ENCODE results near the gene ACKR2. TPM values are rescaled to one million over a fixed set of nuclear protein-coding genes. Genes with fewer than 3 reads are reported as not detected.
A peak's percentile ranks its signal among the peaks of the same experiment; 100 is the strongest.
"Not testable (repeated sequence)": the region's sequence is repeated elsewhere in the genome, so short reads cannot be mapped to it uniquely, and the experiment has no call there.

ACKR2 gene
- total RNA-seq, 1 donor from 2014 or later, result 0.41 TPM

DNA sequence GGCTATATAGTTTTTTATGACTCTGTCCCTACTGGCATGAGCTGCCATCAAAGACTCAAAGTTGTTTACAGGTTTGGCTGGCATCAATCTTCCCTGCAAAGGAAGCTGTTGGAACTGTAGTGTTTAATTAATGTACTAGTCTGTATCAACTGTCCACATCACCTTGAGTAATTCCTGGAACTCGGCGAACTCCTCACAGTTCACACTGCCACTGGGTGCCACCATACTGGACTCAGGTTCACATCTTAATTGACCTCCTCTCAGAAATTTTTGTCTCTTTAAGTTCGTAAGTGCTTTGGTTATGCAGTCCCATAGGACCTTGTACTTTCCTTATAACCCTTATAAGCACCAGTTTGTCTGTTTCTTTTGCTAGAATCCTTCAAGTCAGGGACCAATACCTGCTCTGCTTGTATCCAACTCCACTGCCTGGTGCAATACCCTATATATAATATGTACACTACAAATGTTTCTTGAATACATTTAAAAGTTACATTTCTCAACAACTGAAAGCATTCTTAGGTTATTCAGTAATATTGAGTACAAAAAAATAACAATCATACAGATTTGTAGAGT is 8.1 kb upstream of the ACKR2 start:
- no peak for DNase-seq (ENCODE audit: extremely low read depth, low read depth, low spot score)

DNA sequence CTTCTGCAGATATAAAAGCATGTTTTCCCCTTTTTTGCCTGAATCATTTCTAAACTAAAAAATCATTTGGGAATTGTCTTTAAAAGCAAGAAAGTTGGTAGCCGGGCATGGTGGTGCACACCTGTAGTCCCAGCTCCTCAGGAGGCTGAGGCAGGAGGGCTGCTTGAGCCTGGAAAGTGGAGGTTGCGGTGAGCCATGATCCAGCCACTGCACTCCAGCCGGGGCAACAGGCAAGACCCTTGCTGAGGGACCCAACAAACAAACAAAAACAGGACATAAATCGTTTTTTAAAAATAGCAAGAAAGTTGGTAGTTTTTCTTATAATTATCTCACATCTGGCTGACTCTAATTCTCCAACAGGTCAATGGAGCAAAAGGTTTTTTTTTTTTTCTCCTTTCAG is 7.5 kb upstream of the ACKR2 start:
- no peak for DNase-seq (ENCODE audit: extremely low read depth, low read depth, low spot score)

DNA sequence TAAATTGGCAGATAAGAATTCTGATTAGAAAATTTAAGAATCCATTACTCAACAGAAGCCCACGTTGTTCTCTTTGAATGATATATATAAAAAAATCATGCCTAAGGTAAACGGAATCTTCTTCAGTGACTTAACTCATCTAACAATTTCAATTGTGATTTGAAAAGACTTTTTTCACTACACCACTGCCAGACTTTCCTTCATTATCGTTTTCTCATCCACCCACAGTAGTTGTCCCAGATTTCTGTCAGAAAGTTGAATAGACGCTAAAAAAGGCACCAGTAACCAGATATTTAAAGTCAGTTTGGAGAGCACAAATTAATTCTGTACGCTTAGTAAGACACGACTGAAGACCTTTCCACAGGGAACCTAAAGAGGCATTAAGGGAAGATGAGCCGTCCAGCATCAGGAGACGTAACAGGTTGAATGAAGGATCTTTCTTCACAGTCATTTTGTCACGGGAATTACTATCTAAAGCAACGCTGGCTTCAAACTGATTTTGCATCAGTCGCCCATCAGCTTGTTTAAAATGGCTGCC is 6.3 kb upstream of the ACKR2 start:
- no peak for DNase-seq (ENCODE audit: extremely low read depth, low read depth, low spot score)

DNA sequence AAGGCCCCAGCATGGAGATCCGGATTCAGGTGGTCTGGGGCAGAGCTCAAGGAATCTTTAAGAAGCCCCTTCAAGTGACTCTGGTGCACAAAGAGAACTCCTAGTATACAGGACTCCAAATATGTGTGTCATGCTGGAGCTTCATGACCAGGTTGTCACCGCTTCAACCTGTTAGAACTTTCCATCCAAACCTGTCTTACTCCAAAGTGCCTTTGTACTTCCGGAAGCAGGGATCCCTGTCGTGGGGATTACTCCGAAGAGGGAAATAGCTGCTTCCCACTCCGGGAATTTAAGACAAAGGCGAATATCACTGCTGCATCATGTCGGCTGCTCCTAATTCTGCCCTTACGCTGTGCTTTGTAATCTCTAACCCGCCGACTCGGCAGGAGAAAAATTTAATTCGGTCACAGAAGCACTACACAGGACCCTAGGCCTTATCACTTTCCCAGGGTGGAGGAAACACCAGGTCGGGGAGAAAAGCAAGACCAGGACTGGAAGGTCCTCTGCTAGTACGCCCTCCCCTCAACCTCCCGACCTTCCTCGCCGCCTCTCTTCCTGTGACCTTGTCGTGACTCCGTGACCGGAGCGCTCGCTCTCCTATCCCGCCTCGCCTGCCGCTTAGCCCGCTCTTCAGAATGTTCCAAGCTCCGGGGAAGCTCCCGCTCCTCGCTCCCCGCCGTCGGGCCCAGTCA is 5.7 kb upstream of the ACKR2 start:
- no peak for DNase-seq (ENCODE audit: extremely low read depth, low read depth, low spot score)

DNA sequence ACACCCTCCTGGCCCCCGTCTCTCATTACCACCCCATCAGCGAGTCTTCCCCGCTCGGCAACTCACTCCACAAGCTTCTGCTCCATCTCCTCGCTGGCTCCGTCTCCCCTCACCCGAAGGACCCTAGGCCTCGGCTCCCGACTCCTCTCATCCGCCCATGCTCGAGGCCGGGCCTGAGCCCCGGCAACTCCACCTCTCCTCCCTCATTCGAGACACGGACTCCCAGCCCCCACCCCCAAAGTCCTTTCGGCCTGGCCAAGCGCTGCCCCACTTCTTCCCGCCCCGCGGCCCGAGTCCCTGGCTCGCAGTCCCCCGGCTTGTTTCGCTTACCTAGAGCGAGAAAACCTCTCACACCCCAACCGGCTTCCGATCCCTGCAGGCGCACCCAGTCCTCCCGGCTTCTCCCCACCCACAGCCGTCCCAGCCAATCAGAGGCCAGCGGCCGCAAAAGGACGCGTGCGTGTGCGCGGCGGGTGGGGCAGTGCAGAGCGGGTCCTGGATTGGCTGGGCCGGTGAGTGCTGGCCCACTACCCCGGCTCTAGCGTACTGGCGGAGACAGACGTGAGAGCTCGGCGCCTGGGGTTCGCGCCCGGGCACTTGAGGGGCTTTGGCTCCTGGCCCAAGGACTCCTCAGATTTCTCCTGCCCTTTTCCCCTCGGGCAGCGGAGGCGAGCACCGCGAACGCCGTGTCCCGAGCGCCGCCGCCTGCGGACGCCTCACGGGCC is 5.0 kb upstream of the ACKR2 start, which contains the start of gene HIGD1A:
Gene HIGD1A (minus strand): TSS at position 385 of the 725 bp plus-strand sequence. CDS start 10,237 bp downstream, outside the sequence.
- peak; percentile 33 for DNase-seq (ENCODE audit: extremely low read depth, low read depth, low spot score)

DNA sequence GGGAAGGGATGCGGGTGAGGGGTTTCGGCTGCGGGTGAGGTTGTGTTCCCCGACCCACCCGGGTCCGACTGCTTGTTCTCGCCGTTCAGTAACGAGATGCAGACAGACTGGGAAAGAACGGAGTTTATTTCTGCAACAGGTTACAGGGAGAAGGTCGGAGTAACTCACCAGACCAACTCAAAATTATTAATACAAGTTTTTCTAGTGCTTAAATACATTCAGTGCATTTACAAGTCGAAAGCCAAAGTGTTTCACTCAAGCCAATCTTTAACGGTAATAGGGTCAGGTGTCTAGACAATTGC is 4.5 kb upstream of the ACKR2 start:
- DNase-seq (ENCODE audit: extremely low read depth, low read depth, low spot score), result no peak

DNA sequence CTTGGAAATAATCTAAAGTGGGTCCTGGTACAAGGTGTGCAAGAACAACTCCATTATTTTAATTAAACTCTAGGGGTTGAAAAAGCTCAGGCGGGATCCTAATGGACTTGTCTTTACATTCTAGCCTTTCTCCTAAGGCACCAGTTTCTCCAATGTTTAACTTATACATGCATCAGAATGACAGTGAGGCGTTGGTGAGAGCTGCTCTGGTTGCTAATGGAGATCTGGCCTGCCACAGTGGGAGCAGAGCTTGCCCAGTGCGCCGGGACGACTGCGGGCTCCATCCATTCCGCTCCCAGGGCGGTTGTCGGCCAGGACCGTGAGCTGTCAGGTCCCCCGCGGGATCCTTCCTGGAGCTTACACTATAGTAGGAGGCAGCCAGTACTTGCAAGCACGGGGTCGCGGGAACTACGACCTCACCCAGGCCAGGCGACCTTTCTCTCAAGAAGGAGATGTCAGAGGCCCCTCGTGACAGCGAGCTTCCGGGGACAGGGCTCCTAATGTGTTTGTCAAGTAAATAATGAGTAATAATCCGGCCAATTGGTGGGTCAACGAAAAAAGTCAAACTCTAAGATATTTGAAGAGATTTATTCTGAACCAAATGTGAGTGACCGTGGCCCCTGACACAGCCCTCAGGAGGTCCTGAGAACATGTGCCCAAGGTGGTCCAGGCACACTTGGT is 4.0 kb upstream of the ACKR2 start:
- no peak for DNase-seq (ENCODE audit: extremely low read depth, low read depth, low spot score)

DNA sequence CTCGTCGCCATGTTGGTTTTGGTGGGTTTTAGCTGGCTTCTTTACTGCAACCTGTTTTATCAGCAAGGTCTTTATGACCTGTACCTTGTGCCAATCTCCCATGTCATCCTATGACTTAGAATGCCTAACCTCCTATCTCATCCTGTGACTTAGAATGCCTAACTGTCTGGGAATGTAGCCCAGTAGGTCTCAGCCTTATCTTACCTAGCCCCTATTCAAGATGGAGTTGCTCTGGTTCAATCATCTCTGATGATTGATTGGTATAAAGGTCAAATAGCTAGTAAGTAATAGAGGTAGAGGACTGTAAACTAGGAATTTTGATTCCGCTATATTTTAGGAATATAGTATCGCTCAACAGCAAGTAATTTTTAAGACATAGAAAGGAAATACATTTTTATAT is 1.3 kb upstream of the ACKR2 start:
- no peak for DNase-seq (ENCODE audit: extremely low read depth, low read depth, low spot score)

DNA sequence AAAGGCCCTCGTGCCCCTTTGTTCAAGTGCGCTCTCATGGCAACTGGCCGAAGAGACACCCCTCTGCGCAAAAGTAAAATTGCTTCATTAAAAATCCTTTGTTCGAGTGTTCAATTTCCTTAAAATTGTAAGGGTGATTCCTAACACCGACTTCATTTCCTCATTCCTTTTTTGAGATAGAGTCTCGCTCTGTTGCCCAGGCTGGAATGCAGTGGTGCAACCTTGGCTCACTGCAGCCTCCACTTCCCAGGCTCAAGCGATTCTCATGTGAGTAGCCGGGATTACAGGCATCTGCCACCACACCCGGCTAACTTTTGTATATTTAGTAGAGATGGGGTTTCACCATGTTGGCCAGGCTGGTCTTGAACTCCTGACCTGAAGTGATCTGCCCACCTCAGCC is 1.5 kb downstream of the ACKR2 start:
- DNase-seq (ENCODE audit: extremely low read depth, low read depth, low spot score), result not testable (repeated sequence)

DNA sequence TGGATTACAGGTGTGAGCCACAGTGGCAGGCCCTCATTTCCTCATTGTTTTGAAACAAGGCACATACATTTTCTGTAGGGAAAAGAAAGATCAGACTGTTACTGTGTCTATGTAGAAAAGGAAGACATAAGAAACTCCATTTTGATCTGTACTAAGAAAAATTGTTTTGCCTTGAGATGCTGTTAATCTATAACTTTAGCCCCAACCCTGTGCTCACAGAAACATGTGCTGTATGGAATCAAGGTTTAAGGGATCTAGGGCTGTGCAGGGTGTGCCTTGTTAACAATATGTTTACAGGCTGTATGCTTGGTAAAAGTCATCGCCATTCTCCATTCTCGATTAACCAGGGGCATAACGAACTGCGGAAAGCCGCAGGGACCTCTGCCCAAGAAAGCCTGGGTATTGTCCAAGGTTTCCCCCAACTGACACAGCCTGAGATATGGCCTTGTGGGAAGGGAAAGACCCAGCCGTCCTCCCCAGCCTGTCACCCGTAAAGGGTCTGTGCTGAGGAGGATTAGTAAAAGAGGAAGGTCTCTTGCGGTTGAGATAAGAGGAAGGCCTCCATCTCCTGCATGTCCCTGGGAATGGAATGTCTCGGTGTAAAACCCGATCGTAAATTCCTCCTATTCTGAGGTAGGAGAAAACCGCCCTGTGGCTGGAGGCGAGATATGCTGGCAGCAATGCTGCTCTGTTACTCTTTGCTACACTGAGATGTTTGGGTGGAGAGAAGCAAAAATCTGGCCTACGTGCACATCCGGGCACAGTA is 2.1 kb downstream of the ACKR2 start:
- DNase-seq (ENCODE audit: extremely low read depth, low read depth, low spot score), result not testable (repeated sequence)

DNA sequence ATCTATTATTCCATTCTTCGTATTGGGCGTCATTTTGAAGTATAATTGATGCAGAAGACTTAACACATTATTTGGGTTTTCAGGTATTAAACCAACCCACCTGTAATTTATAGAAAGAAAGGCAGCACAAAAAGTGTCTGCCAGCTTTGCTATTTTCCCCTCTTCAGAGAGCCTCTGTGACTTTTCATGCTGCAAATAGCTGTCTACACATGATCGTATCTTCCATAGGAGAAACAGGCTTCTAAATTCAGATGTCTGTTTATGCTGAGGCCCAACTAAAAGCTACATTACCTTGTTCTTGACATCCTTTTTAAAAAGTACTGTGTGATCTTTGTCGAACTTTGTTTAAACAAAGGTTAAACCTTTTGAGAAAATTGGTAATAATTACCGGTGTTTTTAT is 5.0 kb downstream of the ACKR2 start:
- no peak for DNase-seq (ENCODE audit: extremely low read depth, low read depth, low spot score)

DNA sequence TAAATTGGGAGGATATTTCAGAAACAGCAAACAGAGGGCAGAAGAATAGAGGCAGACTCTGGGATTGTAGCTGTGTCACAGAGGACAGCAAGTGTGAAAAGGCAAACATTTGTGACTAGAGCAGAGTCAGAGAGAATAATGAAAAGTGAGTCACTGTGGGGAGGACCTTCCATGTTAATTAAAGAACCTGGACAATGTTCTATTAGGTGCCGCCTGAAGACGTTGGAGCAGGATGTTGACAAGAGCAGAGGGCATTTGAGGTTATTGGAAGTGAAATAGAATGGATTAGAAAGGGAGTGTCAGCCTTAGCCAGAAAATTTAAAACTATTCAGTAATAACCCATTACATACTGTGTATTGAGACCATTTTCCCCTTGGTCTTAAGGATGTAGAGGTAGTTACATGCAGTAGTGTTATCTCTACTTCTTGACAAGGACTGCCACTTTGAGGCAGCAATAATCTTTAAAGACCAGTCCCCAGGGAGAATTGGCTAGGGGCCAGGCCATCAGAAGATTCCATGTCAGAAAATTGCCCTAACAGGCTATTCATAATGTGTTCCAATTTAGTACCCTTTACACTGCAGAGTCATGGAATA is 5.8 kb downstream of the ACKR2 start:
- no peak for DNase-seq (ENCODE audit: extremely low read depth, low read depth, low spot score)

DNA sequence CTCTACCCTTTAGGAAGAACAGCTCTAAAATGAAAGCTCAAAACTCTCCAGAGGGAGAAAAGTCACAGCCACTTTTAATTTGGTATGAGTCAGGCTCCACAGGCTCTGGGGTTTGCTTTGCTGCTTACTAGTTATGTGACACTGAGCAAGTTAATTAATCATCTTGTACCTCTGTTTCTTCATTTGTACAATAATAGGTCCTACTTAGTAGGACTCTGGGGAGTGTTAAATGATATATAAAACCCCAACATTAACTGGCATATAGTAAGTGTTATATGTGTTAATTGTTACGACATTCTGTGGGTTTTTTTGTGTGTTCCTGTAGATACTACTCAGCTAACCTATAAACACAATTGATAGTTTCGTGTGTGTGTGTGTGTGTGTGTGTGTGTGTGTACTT is 6.6 kb downstream of the ACKR2 start:
- DNase-seq (ENCODE audit: extremely low read depth, low read depth, low spot score), result no peak

DNA sequence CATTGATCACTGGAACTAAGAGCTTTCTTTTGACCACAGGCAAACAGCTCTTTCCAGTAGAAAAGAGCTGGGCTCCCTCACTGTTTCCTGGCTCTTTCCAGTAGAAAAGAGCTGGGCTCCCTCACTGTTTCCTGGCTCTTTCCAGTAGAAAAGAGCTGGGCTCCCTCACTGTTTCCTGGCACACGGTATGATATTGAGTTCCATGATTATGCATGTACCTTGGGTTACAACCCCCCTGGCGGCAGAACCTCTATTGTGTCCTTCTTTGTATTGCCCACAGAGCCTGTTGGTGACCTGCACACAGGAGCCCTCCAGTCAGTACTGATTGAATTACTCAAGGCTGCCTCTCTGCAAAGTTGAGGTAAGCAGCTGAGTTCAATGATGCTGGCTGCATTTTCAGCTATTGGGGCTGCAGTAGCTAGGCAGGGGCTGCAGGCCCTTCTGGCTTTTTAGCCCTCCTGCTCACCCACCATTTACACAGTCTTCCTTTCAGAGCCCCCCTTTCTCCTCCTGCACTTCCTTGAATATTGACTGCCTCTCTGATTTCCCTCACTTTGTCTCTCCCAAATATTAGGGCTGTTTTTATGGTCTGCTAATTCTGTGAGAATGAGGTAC is 10.2 kb downstream of the ACKR2 start:
- no peak for DNase-seq (ENCODE audit: extremely low read depth, low read depth, low spot score)

DNA sequence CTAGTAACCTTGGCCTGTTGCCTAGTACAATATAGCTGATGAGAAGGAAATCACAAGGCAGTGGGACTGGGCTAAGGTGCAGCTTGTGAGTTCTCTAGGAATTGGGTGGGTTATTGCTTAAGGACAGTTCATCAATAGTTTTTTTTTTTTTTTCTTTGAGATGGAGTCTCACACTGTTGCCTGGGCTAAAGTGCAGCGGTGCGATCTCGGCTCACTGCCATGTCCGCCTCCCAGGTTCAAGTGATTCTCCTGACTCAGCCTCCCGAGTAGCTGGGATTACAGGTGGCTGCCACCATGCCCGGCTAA is 11.5 kb downstream of the ACKR2 start:
- no peak for DNase-seq (ENCODE audit: extremely low read depth, low read depth, low spot score)

DNA sequence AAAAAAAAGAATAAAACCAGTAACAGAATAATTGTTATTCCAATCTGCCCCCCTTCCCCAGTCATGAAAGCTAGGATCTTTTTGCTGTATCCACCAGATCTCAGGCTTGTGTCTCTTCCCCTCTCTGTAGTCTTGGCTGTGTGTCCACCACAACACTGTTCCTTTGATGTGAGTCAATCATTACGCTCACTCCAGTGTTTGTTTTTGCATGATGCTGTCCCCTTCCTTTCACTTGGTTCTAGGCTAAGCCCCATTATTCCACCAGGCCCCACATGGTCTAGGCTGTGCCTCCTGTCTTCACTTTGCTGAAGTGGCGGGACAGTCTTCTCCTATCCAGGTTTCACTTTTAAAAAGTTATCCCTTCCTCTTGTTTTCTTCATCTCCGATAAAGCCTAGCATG is 13.6 kb downstream of the ACKR2 start:
- no peak for DNase-seq (ENCODE audit: extremely low read depth, low read depth, low spot score)

DNA sequence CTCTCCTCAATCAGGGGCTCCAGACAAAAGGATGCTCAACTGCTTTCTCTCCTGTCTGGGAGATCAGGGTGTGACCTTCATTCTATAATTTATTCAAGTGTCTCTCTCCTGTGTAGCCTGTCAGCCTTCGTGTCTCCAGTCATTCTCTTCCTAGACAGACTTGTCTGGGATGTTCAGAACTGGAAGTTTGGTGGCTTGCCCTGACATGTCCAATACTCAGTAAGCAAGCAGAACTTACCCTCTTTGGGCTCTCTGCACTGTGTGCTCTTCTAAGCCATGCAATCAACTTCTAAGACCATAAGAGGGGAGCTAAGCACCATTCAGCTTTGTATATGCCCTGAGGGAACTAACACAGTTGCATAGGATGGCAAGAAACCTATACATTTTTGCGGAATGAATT is 14.1 kb downstream of the ACKR2 start:
- DNase-seq (ENCODE audit: extremely low read depth, low read depth, low spot score), result no peak

DNA sequence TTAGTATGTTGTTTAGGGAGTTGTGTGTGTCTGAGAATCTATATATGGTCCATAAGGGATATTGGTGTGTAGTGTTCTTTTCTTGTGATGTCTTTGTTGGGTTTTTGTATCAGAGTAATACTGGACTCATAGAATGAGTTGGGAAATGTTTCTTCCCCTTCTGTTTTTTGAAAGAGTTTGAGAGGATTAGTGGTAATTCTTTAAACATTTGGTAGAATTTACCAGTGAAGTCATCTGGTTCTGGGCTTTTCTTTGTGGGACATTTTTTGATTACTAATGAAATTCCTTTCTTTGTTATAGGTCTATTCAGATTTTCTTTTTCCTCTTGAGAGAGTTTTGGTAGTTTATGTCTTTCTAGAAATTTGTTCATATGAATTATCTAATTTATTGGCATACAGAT is 16.9 kb downstream of the ACKR2 start:
- no peak for DNase-seq (ENCODE audit: extremely low read depth, low read depth, low spot score)

DNA sequence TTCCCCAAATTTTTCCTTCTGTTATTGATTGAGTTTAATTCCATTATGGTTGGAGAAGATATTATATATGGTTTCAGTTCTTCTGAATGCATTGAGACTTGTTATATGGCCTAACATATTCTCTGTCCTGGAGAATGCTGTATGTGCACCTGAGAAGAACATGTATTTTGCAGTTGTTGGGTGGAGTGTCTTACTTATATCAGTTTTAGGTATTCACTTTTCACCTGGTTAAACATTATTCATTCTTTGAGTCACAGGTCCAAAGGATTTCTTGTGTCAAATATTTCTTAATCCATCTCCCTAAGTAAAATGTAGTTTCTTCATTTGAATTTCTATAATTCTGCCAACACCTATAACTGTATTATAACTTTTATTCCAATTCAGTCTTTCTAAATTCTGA is 17.8 kb downstream of the ACKR2 start:
- DNase-seq (ENCODE audit: extremely low read depth, low read depth, low spot score), result no peak

DNA sequence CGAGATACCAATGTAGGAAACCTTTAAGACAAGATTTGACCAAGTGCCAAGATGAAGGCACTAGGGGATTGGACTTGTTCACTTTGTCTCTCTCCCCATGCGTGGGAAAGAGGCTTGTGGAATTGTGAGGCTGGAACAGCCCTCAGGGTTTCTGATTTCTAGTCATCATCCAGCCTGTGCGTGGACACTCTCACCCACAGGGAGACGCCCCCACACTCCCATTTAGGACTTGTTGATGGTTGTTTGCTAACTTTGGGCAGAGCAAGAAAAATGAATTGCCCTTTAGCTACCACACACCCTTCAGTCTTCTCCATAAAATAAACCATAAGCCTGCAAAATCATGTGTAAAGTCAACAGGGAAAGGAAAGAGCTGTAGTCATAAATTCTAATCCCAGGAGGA is 18.4 kb downstream of the ACKR2 start:
- no peak for DNase-seq (ENCODE audit: extremely low read depth, low read depth, low spot score)

Data from glomerular endothelial cell (primary cell).